ENCODE results near the gene C17orf113.

C17orf113 gene

DNA sequence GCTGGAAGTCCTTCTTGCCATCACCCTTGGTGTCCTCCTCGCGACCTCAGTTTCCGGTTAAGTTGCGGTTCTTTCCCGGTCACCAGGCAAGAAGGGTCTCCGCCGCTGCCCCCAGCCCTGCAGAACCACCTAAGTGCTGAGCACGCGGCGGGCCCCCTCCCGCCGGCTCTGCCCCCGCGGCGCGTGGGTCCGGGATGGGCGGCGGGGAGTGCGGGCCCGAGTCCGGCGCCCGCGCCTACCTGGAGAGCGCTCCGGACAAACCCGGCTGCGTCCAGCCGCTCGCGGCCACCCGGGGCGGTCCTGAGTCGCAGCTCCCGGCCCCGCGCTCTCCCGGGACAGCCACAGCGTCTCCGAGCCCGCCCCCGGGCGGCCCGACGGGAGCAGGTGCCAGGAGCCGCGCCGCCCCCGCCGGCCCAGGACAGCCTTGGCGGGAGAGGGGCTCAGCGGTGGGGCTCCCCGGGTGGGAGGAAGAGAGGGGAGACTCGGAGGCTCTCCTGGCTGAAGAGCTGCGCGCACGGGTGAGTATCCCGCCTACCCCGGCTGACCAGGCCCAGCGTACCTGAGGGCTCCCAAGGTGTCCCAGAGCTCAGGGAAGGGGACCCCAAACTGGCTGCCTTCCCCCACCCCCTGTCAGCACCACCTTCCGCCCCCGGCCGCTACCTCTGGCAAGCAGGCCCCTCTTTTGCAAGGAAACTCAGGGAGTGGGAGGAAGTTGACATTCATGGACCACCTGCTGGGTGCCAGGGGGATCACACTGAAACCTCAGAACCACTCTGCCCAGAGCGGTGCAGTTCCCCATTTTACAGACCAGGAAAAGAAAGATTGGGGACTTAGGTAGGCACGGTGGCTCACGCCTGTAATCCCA lies 22.2 kb upstream of the C17orf113 start:
- DNase-seq, result no peak

GRCh38 chr17:42071810-42072209 lies 21.4 kb upstream of the C17orf113 start:
- no peak for DNase-seq

DNA sequence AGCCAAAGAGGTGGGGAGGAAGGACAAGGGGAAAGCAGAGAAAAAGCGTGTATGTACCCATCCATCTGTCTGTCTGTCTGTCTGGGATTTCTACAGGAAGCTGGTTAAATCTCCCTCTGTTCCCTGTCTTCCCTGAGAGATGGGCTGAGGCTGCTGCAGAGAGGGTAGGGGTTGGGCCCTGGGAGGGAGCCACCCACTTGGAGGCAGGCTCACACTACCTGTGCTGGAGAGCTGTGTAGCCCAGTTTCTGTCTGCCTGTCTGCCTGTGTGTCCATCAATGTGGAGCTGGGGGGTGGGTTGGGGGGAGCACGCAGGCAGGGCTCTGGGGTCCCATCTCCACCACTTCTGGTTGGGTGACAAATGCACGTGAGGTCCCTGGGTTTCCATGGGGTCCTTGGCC lies 18.6 kb upstream of the C17orf113 start:
- no peak for DNase-seq

DNA sequence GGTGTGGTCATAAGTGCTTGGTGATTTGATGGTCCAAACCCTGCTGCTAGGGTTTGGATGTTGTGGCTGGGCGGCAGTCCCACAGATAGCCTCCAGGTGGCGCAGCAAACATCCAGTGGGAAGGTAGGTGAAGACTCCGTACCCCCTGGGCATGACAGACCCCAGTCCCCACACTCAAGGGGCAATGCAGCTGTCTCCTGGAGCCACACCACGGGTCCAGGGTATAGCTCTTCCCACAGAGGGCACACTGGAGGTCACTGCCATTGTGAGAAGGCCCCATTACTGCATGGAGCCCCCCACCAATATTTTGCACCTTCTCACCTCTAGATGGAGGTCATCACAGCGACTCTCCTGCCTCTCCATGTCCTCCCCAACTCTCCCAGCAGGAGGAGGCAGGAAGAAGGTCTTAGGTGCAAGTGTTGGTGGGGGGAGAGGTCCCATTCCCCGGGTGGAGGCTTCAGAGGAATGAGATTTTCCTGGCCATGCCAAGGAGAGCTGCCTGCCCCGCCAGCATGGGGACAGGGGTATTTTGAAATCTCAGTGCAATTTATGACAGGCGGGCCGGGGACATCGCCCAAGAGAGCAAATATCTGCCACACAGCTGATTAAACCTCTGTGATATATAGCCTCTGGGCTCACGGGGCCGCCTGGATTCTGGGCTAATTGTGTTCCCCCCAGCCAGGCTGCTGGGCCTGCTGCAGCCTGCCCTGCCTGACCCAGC lies 17.1 kb upstream of the C17orf113 start:
- peak; percentile 67 to 72 for DNase-seq

GRCh38 chr17:42065201-42065600 lies 14.8 kb upstream of the C17orf113 start:
- peak in 1 of 2 donors; percentile 4 for DNase-seq

DNA sequence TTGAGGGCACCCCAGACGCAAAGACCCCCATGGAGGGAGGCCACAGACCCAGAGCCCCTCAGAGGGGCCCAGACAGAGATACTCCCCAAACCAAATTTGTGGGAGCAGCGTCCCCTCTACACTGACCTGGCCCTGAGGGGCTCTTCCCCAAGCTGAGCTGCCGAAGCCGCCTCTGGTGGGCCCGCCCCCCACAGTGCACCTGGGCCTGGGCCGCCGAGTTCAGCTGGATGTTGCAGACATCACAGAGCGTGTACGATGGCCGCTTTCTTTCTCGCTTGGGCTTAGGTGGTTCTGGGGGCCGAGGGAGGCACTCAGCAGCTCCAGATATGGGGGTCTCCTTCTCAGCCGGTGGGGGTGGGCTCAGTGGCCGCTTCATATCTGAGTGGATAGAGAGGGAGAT lies 12.3 kb upstream of the C17orf113 start:
- no peak for DNase-seq

- DNase-seq, result no peak
Measured at GRCh38 chr17:42061646-42062487, 11.5 kb upstream of the C17orf113 start.

GRCh38 chr17:42060231-42060630 lies 9.8 kb upstream of the C17orf113 start:
- DNase-seq, result no peak

DNA sequence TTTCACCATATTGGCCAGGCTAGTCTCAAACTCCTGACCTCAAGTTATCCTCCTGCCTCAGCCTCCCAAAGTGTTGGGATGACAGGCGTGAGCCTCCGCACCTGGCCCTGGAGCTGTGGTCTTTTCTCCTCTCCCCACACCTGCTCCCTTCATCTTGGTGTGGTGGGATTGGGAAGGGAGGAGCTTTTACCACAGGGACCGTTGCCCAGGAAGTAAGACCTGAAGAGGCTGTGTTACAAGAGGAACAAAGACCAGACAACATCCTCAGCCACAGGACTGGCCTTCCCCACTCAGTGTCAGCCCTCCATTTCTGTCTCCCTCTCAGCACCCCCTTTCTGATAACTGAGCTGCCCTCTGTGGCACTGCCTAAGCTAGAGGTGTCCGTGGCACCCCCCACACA lies 9.4 kb upstream of the C17orf113 start:
- no peak for DNase-seq

DNA sequence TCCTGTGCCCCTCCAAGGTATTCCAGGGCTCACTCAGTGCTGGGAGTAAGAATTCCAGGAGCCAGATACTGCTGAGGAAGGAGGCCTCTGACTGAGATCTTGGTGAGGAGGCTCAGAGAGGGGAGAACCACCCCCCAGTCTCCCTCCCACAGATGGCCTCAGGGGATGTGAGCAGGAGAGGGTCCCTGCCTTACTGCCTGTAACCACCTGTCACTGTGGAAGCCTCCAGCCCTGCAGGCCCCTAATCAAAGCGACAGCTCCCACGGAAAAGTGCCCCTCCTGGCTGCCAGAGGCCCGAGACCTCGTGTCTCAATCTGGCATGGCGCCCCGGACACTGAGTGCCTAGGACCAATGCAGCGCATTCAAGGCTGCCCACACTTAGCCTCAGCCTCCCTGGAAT lies 7.7 kb upstream of the C17orf113 start:
- no peak for DNase-seq

DNA sequence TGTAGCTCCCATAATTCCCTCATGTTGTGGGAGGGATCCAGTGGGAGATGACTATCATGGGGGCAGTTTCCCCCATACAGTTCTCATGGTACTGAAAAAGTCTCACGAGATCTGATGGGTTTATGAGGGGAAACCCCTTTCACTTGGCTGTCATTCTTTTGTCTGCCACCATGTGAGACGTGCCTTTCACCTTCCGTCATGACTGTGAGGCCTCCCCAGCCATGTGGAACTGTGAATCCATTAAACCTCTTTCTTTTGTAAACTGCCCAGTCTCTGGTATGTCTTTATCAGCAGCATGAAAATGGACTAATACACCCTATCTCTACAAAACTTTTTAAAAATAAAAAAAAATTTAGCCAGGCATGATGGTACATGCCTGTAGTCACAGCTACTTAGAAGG lies 6.2 kb upstream of the C17orf113 start:
- DNase-seq, result no peak

DNA sequence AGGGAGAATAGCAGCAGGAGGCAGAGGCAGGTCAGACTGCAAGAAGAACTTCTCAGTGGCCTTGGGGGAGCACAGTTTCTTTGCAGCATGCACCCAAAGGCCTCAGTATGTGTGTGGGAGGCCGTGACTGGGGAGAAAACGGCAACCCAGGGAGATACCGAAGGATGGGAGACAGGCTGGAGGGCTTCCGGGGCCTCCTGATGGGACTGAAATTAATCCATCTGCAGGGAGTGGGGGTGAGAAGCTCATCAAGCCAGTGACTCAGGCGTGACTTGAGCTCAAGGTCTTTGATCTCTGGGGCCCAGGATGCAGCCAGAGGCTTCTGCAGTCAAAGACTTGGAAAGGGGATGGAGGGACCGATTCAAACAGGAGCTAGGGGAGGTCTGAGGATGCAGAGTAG lies 5.1 kb upstream of the C17orf113 start:
- no peak for DNase-seq

GRCh38 chr17:42055027-42055426 lies 4.6 kb upstream of the C17orf113 start:
- no peak for DNase-seq

DNA sequence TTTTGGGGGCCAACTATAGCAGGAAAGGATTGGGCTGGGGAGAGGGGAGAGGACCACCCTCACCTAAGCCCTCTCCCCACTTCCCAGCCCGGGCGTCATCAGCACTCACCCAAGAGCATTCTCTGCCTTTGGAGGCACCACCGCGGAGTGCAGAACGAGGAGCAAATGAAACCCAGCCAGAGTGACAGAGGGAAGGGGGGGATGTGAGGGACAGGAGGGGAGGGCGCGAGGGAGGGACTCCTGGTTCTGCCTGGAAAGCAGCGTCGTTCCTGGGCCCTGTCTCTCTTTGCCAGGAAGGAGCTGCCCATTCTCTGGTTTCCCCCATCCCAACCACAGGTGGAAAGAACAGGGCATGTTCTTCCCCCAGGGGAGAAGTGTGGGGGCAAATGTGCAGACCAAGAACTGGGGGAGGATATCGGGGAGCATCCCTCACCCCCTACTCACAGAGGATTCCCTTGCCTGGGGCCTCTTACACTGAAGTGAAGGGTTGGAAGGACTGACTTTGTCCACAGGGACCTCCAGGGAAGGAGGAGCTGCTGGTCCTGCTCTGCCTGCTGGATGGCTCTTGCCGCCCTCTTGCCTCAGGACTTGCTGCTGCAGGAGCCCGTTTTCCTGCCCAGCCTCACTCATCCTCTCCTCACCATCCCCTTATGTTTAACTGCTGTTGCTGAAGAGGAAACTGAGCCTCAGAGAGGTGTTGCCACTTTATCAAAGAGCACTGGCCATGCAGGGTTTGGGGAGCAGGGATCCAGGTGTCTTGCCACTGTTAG lies 3.5 kb upstream of the C17orf113 start:
- DNase-seq, result no peak

- DNase-seq, result no peak
Measured at GRCh38 chr17:42052346-42052877, 2.0 kb upstream of the C17orf113 start.

- no peak for DNase-seq
Measured at GRCh38 chr17:42051645-42052044, 1.2 kb upstream of the C17orf113 start.

DNA sequence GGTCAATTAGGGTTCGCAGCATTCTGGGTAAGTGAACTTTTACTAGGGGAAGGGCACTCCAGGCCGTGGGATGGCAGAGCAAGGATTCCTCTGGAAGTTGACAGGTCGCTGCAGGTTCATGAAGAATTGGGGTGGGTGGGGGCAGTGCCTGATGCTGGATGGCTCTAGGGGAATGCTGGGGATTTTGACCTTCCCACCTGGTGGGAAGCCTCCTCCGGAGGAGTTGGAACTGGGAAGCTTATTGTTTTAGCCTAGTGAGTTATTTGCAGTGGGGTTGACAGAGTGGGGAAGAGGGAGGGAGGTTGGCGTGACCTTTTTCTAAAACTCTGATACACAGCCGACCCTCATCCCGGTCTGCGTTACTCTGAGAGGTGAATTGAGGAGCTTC lies 606 bp upstream of the C17orf113 start:
- DNase-seq, result no peak

DNA sequence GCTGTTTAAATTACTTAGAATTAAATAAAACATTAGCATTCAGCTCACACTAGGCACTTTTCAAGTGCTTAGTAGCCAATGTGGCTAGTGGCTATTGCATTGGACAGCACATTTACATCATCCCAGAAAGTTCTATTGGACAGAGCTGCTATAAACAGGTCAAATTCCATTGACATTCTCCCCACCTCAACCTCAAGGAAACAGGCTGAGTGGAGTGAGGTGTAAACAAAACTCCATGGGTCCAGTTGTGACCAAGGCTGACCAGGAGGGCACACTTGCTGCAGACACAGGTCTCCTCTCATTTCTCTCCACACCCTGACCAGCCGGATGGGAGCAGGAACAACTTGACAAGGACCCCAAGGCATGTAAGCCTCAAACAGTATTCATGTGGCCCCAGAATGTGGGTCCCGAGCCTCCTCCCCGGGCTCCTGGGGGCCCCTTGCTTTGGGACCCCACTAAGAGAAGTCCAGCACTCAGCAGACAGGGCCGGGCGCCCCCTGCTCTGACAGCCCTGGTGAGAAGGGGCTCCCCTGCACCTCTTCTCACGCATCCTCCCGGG lies 488 bp downstream of the C17orf113 start:
- no peak for DNase-seq

DNA sequence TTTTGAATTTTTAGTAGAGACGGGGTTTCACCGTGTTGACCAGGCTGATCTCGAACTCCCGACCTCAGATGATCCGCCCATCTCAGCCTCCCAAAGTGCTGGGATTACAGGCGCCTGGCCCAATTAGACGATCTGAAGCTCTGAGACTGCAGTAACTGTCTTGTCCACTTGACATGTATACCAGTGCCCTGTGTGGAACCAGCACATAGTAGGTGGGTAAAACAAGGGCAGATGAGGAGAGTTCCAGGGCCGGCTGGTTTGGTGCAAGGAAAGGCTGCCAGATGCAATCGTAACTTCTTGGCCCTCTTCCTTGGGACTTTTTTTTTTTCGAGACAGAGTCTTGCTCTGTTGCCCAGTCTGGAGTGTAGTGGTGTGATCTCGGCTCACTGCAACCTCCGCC lies 3.1 kb downstream of the C17orf113 start:
- no peak for DNase-seq

DNA sequence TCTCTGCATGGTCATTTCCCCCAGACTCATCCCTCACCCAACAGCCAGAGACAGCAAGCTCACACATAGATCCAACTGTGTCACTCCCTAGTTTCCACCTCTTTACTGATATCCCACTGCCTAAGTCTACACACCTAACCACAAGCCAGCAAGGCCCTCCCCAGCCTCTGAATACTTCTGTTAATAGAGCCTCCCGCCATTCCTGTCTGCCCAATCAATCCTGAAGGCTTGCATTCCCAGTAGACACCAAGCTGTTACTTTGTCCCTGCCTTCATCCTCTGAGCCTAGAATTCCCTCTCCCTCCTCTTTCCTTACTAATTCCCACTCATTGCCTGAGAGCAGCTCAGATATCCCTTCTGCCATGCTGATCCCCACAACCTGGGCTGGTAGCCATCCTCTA lies 4.7 kb downstream of the C17orf113 start:
- DNase-seq, result no peak

DNA sequence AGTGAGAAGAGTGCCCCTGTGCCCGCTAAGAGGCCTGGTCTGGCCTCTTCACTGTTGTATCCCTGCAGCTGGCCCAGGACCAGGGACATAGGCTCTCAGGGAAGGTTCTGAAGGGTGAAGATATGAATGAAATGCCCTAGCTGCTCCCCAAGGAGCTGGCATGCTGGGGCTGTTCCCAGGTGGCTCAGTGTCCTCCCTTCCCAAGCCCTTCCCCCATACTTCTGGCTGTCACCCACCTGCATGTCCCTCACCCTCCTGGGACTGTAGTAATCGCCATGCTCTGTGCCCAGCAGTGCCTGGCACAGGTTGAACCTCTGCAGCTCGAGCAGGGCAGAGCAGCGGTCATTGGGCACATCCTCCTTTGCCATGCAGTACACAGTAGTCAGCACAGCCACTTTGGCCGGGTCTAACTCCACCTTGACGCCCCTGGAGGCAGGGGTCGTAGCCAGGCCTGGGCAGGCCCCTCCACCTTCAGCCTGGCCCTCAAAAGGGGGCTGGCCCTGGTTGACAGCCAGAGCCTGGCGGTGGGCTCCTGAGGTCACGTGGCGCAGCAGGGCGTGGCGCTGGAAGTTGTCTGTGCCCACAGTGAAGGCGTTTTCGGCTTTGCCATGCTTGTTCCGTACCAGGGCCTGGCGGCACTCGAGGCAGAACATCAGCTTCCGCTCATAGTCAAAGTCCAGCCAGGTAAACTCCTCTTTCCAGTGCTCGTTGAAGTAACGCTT lies 7.6 kb downstream of the C17orf113 start:
- DNase-seq, result no peak

All from CD4-positive, alpha-beta T cell treated with Interleukin-4 for 1 hour (primary cell).